ENCODE measurements around the gene CDK5R1.

DNA sequence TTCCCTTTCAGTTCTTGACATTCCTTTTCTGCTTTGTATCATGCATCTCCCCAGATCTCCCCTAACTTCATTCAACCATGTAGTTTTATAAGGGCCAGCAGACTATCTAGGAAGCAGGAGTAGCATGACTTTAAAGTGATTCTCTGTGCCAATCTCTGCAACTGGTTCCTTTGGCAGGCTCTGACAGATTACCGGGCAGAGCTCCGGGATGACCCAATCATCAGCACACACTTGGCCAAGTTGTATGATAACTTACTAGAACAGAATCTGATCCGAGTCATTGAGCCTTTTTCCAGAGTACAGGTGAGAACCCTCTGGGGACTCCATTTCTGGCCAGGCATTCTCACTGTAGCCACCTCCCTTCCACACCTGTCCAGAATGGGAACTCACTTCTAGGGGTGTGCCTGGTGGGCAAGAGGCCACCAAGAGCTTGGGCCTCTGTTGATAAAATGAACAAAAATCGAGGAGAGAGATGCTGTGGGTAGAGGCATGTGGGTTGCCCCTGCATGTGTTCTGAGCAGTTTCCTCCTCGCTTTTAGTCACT is 7.6 kb upstream of the CDK5R1 start:
- TF ChIP-seq EZH2phosphoT487 (IDR thresholded peaks at IDR 0.05; ENCODE audit: insufficient read depth, low read depth) = no peak
- TF ChIP-seq EZH2 (IDR thresholded peaks at IDR 0.05; ENCODE audit: insufficient read depth, poor library complexity, severe bottlenecking) = no peak
